ENCODE results near the gene PDCD11.

PDCD11 gene

DNA sequence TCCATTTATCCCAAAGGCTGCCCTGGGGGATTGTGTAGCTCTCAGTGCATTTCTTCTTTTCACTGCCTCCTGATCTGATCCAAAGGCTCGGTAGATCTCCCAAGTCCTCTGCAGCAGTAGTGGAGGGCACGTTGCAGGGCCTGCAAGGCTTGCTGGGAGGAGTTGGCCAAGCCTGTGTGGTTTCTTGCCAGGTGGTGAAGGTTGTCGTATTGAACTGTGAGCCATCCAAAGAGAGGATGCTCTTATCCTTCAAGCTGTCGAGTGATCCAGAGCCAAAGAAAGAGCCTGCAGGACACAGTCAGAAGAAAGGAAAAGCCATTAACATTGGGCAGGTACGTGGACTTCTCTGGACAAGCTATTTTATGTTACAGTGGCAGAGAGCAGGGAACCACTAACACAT, 21.2 kb downstream of the PDCD11 start:
- no peak for DNase-seq (ENCODE audit: low read depth)

DNA sequence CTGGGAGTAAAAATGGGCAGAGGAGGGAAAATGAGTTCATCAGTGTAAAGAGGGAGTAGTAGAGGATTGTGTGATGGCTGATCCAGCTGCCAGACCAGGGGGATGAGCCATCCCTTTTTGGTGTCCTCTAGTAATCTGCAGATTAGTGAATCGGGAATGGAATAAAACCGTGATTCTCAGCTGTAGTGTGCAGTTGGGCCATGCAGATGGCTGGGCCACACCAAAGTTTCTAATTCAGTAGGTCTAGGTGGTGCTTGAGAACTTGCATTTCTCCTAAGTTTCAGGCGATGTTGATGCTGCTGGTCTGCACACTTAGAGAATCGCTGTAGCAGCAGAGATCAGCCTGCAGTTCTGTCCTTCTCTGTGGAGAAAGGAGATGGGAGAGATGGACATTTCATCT, 22.7 kb downstream of the PDCD11 start:
- DNase-seq (ENCODE audit: low read depth): no peak

DNA sequence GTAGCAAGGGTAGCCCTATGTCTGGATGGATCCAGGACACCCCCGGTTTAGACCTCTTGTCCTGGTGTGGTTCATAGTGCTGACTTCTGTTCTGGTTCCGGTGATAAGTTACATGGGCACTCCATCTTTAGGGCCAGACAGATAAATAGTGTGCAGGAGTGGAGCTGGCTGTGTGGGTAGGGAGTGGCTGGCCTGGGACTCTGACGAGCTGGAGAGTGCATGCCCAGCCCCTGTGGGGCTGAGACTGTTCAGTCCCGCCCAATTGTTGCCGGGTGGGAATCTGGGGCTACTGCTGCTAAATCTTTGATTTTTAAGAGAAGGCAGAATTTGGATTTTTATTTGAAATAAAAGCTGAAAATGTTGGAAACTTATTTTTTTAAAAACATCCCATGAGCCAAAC, 27.3 kb downstream of the PDCD11 start:
- DNase-seq (ENCODE audit: low read depth): no peak

DNA sequence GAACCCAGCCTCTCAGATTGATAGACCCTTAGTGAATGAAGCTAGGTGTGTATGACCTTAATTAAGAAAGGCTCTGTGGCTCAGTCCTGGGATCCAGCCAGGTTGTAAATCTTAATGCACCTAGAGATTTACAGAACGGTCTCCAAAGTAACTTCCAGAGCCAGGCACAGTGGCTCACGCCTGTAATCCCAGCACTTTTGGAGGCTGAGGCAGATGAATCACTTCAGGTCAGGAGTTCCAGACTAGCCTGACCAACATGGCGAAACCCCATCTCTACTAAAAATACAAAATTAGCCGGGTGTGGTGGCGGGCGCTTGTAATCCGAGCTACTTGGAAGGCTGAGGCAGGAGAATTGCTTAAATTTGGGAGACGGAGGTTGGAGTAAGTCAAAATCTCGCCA, 31.4 kb downstream of the PDCD11 start:
- no peak for DNase-seq (ENCODE audit: low read depth)

DNA sequence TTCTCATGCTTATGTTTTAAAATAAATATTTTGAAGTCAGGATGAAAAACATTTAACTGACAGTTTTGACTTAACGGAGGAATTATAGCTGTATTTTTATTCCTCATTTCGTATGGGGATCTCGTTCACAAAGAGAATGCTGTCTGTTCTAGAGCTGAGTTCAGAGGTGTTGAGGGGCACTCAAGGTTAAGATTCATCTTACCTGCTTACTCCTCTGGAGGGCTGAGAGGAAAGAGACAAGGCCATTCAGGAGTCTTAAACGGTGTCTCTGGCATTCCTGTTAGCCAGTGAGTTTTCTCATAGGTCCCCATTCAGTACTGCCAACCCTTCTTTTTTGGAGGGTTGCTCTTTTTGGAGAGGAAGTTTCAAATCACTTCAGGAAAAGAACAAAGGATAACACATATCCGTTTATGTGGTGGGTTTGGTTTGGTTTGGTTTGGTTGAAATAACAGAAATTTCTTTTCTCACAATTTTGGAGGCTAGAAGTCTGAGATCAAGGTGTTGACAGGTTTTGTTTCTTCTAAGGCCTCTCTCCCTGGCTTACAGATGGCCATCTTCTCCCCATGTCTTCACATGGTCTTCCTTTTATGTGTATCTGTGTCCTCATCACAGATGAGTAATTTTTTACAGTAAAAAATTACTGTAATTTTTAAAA, 32.7 kb downstream of the PDCD11 start:
- no peak for DNase-seq (ENCODE audit: low read depth)

DNA sequence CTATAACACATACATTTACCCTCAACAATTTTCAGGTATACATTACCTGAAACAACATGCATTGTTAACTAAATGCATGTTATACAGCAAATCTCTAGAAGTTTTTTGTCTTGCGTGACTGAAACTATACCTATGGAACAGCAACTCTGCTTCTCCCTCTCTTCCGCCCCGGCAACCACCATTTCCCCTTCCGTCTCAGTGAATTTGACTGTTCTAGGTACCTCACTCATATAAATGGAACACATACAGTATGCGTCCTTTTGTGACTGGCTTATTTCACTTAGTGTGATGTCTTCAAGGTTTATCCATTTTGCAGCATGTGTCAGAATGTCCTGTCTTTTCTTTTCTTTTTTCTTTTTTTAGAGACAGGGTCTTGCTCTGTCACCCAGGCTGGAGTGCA, 33.2 kb downstream of the PDCD11 start:
- DNase-seq (ENCODE audit: low read depth): no peak

DNA sequence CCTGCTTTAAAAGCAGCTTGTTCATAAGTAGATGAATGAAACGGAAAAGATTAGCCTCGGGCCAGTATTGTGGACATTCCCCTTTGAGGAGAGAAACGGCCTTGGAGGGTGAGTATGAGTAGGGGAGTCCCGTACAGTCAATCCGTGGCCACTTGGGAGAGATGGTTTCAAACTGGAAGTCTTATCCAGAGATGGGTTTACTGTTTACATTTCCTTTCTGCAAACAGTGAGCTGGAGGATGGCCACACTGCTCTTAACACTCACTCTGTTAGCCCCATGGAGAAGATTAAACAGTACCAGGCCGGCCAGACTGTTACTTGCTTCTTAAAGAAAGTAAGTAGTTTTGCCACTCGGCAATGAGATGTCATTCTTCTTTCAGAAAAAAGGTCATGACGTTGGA, 35.5 kb downstream of the PDCD11 start:
- DNase-seq (ENCODE audit: low read depth): no peak

DNA sequence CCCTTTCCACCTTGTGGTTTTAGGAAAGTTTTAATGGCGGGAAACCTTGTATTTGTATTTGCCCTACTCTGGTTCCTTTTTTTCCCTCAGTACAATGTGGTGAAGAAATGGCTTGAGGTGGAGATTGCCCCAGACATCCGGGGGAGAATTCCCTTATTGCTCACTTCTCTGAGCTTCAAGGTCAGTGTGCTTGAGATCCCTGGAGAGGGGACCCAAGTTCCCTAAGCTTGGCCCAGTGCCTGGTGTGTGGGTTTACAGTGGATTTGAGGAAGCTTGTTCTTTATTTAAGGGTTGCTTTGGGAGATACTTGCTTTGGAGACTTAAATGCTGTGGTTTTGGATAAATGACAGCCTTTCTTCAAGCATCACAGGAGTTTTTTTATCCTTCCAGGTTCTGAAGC, 37.4 kb downstream of the PDCD11 start:
- no peak for DNase-seq (ENCODE audit: low read depth)

DNA sequence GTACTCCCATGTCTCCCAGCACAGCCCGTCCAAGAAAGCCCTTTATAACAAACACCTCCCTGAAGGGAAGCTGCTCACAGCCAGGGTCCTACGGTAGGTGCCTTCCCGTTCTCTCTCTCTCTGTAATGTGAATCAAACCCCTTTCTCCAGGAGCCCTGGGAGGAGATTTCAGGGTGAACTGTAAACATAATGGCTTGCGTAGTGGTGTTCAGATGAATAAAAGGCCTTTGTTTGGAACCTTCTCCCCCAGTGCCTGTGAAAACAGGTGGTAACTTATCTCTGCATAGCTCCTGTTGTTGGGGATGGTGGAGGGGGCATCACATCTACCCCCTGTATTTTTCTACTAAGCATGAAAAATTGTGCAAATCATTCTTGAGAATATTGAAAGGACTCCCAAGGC, 43.4 kb downstream of the PDCD11 start:
- DNase-seq (ENCODE audit: low read depth): no peak

DNA sequence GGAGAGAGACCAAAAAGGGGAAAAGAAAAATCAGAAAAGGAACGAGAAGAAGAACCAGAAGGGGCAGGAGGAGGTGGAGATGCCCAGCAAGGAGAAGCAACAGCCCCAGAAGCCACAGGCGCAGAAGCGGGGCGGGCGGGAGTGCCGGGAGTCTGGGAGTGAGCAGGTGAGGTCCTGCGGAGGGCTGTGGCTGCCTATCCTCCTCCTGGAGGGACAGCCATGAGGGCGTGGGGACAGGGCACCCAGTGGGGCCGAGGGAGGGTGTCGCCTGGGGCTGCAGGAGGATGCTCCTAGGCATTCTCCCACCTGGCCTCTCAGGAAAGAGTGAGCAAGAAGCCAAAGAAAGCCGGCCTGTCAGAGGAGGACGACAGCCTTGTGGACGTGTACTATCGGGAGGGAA, 44.0 kb downstream of the PDCD11 start:
- DNase-seq (ENCODE audit: low read depth): no peak

DNA sequence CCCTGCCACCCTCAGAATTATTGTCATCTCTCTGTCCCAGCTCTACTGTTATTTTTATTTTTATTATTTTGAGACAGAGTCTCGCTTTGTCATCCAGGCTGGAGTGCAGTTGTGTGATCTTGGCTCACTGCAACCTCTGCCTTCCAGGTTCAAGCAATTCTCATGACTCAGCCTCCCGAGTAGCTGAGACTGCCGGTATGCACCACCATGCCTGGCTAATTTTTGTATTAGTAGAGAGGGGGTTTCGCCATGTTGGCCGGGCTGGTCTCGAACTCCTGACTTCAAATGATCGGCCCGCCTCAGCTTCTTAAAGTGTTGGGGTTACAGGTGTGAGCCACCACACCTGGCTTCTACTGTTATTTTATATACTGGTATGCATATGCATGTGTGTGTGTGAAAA, 44.8 kb downstream of the PDCD11 start:
- no peak for DNase-seq (ENCODE audit: low read depth)

DNA sequence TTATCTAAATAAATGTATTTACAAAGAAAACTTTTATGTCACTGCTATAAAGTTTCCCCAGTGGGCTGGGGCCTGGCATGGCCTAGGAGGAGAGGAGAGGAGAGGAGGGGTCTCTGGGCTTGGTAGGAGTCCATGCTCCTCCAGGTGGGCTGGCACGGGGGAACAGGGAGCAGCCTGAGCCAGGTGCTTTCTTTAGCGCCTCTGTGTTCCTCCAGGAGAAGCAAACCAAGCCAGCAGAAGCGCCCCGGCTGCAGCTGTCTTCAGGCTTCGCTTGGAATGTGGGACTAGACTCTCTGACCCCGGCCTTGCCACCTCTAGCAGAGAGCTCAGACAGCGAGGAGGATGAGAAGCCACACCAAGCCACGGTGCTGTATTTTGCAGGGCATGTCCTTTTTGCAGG, 45.2 kb downstream of the PDCD11 start:
- DNase-seq (ENCODE audit: low read depth): no peak

DNA sequence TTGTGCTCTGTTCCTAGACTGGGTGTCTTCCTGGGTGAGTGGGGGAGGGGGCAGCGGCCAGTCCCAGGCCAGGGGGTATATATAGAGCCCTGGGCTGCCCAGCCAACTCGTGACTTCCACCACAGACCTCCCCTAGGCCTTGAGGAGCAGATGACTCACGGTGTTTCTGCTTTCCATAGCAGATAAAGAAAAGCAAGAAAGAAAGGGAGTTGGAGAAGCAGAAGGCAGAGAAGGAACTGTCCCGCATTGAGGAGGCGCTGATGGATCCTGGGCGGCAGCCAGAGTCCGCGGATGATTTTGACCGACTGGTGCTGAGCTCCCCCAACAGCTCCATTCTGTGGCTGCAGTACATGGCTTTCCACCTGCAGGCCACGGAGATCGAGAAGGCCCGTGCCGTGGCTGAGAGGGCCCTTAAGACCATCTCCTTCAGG, 45.6 kb downstream of the PDCD11 start:
- DNase-seq (ENCODE audit: low read depth): no peak

DNA sequence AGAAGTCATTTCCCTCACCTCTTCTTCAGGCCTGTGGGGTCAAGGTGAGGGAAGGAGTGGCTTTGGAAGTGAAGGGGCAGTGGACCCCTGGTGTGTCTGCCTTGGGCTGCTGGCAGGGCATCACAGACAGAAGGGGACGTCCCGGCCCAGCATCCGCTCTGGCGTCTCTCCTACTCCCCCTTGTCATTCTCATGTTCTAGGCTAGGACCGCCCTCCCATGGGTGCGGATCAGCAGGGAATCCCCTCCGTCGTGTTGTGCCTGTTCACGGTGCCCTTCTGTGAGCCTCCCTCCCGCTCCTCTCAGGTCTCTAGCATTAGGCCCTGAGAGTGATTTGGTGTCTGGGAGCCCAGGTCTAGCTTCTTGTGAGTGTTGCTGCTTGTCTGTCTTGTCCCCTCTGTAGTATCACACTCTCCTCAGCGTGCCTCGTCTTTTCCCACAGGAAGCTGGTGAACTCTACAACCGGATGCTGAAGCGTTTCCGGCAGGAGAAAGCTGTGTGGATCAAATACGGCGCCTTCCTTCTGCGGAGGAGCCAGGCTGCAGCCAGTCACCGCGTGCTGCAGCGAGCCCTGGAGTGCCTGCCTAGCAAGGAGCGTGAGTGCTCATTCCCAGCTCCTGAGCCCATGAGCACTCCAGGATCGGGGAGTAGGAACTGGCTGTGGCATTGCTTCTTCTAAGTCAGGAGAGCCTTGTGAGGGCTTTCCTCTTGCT, 47.2 kb downstream of the PDCD11 start:
- no peak for DNase-seq (ENCODE audit: low read depth)

DNA sequence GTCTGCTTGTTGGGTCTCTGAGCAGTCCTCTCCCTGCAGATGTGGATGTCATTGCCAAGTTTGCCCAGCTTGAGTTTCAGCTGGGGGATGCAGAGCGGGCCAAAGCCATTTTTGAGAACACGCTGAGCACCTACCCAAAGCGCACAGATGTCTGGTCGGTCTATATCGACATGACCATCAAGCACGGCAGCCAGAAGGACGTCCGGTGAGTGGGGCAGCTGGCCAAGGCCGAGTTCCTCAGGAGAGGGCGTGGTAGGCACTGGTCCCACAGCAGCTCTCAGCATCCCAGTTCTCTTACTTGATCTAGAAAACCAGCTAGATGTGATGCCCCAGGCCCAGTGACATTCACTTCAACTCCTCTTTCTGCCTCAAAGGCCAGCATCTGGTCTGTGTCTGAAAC, 48.1 kb downstream of the PDCD11 start:
- no peak for DNase-seq (ENCODE audit: low read depth)

DNA sequence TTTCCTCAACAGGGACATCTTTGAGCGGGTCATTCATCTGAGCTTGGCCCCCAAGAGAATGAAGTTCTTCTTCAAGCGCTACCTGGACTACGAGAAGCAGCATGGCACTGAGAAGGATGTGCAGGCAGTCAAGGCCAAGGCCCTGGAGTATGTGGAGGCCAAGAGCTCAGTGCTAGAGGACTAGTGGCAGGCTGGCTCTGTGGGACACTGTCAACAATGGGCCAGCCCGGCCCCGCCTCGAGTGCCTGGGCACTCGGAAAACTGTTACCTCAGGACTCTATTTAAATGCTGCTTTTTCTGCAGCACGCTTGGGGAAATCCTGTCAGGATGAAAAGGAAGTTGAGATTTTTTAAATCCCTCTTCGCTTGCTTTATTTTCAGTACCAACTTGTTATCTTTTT, 48.9 kb downstream of the PDCD11 start:
- DNase-seq (ENCODE audit: low read depth): no peak

DNA sequence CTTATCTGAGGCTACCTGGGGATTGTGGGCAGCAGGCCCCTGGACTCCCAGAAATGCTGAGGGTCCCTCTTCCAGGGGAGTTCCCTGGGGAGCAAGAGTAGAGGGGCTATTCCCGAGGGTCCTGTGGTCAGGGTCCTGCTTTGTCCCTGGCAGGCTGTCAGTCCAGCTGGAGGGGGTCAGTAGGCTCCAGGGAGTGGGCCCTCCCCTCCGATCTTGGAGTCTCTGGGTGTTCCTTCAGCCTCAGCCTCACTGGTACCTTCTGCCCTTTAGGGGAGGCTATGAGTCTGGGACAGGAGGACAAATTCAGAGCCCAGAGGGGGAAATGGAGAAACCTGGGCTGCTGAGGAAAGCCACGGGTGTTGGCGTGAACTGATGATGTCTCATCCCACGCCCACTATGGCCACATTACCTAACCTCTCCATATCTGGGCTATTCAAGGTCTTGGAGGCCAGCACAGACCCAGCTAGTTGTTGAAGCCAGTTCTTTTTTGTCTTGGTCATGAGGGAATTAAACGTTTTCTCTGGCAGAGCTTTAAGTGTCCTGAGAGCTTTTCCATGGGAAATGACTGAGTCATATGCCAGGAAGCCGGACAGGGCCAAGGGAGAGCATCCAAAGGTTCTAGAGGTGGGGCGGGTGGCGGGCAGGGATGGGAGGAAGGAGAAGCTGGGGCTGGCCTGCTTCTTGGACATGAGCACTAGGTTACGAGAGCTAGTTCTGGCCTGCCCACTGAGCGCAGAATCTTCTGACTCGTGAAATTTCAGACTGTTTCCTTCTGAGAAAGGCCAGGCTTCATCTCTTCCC, 49.5 kb downstream of the PDCD11 start:
- DNase-seq (ENCODE audit: low read depth): no peak

DNA sequence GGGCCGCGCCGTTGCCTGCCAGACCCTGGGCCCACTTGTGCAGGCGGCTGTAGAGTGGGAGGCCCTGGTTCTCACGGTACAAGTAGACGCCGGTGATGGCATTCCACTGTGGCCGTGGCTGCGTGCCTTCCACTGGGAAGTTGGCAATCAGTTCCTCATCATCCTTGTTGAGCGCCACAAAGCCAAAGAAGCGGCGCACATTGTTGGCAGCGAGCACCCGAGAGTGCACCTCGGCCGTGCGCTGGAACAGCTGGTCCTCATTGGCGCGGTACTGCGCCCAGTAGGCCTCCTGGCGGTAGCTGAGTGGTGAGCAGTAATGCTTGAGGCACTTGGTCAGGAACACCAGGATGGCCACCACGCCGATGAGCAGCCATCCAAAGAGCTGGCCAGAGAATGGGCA, 50.8 kb downstream of the PDCD11 start:
- no peak for DNase-seq (ENCODE audit: low read depth)

DNA sequence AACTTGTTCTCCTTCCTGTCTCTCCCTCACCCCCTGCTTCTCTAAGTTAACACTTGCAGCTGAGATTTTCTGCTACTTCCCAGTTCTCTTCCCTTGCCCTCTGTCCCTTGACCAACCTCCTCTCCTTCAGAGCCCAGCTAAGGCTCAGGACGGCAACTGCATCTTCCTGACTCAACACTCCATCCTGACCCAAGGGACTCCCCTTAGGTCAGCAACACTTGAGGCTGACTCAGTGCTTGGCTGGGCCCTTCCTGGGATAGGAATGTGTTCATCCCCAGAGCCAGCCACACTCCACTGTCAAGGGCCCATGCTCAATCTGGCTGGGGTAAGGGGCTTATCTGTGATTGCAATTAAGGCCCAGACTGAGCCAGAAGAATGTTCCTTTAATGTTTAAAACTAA, 52.3 kb downstream of the PDCD11 start:
- DNase-seq (ENCODE audit: low read depth): no peak

DNA sequence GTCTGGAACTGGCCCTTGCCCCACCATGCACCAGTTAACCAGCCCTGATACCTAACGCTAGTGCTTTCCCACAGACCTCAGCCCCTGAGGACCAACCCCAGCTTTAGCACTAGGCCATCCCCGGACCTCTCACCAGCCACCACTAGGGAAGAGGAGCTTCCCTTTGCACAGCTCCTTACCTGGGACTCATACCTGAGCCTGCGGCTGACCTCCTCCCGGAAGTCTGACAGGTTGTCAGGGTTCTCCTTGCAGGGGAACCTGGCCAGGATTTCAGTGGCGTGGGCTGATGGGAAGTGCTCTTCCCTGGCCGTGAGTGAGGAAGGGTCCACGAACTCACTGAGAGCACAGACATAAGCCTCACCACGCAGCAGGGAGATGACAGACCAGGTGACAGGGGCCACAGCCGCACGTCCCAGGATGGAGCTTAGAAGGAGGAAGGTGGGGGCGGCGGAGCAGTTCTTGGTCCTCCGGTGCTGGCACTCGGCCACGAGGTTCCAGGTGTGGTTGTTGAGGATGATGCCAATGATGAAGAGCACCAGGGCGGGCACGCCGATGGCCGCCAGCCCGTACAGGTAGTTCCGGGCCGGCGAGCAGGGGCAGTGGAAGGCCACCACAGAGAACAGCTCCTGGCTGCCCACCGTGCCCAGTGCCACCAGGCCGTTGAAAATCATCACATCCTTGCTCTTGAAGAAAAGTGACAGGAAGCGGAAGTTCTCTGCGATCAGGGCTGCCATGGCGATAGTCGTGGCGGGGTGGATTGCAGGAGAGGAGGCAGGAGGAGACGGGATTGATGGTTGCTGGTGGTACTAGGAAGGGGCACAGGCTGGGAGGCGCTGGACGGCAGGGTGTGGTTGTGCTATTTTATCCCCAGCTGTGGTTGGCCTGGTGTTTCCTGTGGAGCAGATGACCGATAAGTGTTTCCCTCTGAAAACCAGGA, 53.0 kb downstream of the PDCD11 start:
- DNase-seq (ENCODE audit: low read depth): no peak

DNA sequence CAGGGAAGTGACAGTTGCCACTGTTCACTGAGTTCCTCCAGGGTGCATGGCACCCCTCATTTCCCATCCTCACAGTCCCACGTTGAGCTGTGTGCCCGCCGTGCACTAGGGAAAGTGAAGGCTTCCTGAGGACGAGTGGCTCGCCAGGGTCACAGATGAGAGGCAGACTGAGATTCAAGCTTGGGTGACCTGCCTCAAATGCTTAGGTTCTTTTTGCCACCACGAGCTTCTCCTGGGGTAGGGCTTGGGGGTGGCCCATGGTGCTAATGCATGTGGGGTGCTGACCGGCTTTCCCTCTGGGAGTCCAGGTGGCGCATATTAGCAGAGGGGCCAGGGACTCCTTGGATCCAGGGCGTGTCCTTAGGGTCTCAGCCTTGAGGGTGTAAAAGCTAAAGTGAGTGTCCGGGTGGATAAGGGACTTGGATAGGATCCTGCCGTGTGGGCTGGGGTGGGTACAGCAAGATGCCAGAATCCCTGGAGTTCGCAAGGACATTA, 53.8 kb downstream of the PDCD11 start:
- DNase-seq (ENCODE audit: low read depth): no peak

Data from activated gamma-delta T cell treated with anti-CD3 and anti-CD28 coated beads, Interleukin-2, amount 50 U/mL, for 16 hours (primary cell).